Prostate gland (tissue), 2 donors: ENCODE results near the gene ARHGAP35. TPM values are rescaled to one million over a fixed set of nuclear protein-coding genes. Genes with fewer than 3 reads are reported as not detected.

ENCODE experiments used
- DNase-seq: peaks from one replicate; pipeline ENCODE4 v3.0.0-alpha.2; 2019; ENCODE audit warnings: low spot score
- H3K27ac ChIP-seq, 2 donors: fragments of 200-600 bp; sonication (generic); 2 replicates each; pipeline ENCODE4 v1.5.1; 2017 to 2019
- H3K27me3 ChIP-seq: fragments of 200-600 bp; sonication (generic); replicated peaks from 2 replicates; pipeline ENCODE4 v1.5.1; 2019; ENCODE audit not compliant: insufficient read depth
- H3K36me3 ChIP-seq, 2 donors: fragments of 200-600 bp; sonication (generic); 1 replicate in 1 of 2; 2 replicates in 1 of 2; pipeline versions ENCODE4 v1.5.1 to v1.8.1; 2017 to 2019
- H3K4me1 ChIP-seq: fragments of 200-600 bp; sonication (generic); replicated peaks from 2 replicates; pipeline ENCODE4 v1.5.1; 2019
- H3K4me3 ChIP-seq, 2 donors: fragments of 200-600 bp; sonication (generic); 2 replicates each; pipeline ENCODE4 v1.5.1; 2017 to 2019
- H3K9me3 ChIP-seq: fragments of 200-600 bp; sonication (generic); 2 replicates; pipeline ENCODE4 v1.5.1; 2017
- POLR2A ChIP-seq: fragments of 450-650 bp; IDR thresholded peaks from one replicate; pipeline ENCODE4 v1.6.1; 2016; ENCODE audit warnings: antibody characterized with exemption, mild to moderate bottlenecking
- POLR2AphosphoS5 ChIP-seq: sonication (generic); formaldehyde crosslinking; IDR thresholded peaks from one replicate; pipeline ENCODE4 v1.6.1; 2017; ENCODE audit warnings: antibody characterized with exemption
- WGBS: methylation state at CpG from one replicate; pipeline ENCODE4 v1.1.5; 2018; 5-methylcytosine and 5-hydroxymethylcytosine counted together
- intact Hi-C: fragments of 100-400 bp; cut with DNase I; formaldehyde crosslinking; loops from one replicate; pipeline ENCODE4 v1.14.2; 2022
- total RNA-seq, 2 donors: library from RNA; depleted of rRNA; stranded (reverse); fragments of >200 nt; gene quantifications; one replicate each; pipeline ENCODE4 v1.1.0, GENCODE V29; 2016
- TF ChIP-seq, protein P1 (sequence below), 4 experiments: fragments of 200-600 bp in 2 of 4; fragments of 450-650 bp in 2 of 4; sonication (generic) in 2 of 4; IDR thresholded peaks; 1 replicate in 3 of 4; 2 replicates in 1 of 4; pipeline ENCODE4 v1.5.1; 2016 to 2019; ENCODE audit warnings: antibody characterized with exemption in 4 of 4, mild to moderate bottlenecking in 2 of 4, moderate library complexity in 2 of 4

The ARHGAP35 gene
- total RNA-seq, 2 donors from 2014 or later = 56.3 to 75.0 TPM

DNA sequence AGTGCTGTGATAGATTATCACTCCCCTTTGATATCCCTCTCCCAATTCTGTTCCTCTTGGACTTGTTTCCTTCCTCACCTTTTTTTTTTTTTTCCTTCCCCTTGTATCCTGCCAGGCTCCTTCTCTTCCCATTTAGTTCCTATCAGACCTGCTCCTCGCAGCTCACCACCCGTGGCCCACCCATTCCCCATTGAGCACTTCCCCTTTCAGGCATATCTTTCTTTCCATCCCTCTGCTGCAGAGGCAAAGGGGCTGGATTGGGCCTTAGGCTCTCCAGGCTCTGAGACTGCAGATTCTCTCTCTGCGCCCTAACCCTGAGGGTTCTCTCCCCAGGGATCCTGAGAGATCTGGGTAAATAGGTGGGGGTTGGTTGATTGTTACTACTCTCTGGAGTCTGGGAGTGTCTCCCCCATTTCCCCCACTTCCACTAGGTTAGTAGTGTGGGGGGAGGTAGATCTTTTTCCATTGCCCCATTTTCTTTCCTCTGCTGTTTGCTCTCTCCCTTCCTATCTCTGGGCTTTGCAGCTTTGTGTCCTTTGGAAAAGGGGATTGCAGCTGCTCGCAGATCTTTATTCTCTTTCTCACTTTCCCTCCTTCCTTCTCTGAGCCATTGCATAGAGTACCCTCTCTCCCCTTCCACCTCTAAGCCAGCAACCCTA is 2.3 kb downstream of the ARHGAP35 start:
- no peak for DNase-seq
- intact Hi-C loops = loop anchor here (5.0 kb wide), 2 partner anchors 114 to 244 kb away; no protein-coding TSS in a partner anchor
- TF ChIP-seq, protein P1, sequence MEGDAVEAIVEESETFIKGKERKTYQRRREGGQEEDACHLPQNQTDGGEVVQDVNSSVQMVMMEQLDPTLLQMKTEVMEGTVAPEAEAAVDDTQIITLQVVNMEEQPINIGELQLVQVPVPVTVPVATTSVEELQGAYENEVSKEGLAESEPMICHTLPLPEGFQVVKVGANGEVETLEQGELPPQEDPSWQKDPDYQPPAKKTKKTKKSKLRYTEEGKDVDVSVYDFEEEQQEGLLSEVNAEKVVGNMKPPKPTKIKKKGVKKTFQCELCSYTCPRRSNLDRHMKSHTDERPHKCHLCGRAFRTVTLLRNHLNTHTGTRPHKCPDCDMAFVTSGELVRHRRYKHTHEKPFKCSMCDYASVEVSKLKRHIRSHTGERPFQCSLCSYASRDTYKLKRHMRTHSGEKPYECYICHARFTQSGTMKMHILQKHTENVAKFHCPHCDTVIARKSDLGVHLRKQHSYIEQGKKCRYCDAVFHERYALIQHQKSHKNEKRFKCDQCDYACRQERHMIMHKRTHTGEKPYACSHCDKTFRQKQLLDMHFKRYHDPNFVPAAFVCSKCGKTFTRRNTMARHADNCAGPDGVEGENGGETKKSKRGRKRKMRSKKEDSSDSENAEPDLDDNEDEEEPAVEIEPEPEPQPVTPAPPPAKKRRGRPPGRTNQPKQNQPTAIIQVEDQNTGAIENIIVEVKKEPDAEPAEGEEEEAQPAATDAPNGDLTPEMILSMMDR (IDR thresholded peaks at IDR 0.05) = no peak
- TF ChIP-seq POLR2AphosphoS5 (no peak), POLR2A (no peak)
- Histone ChIP-seq H3K4me1 (peaks cover 21% of the 10 kb centered on the region), H3K27ac (peak overlapping the region; percentile 95 to 98), H3K36me3 (no peaks in the 10 kb centered on the region), H3K27me3 (no peaks in the 10 kb centered on the region), H3K9me3 (no peaks in the 10 kb centered on the region), H3K4me3 (peak overlapping the region; percentile 92 to 99)
- 30% methylated on average over 4 of the region's 4 CpGs for WGBS

DNA sequence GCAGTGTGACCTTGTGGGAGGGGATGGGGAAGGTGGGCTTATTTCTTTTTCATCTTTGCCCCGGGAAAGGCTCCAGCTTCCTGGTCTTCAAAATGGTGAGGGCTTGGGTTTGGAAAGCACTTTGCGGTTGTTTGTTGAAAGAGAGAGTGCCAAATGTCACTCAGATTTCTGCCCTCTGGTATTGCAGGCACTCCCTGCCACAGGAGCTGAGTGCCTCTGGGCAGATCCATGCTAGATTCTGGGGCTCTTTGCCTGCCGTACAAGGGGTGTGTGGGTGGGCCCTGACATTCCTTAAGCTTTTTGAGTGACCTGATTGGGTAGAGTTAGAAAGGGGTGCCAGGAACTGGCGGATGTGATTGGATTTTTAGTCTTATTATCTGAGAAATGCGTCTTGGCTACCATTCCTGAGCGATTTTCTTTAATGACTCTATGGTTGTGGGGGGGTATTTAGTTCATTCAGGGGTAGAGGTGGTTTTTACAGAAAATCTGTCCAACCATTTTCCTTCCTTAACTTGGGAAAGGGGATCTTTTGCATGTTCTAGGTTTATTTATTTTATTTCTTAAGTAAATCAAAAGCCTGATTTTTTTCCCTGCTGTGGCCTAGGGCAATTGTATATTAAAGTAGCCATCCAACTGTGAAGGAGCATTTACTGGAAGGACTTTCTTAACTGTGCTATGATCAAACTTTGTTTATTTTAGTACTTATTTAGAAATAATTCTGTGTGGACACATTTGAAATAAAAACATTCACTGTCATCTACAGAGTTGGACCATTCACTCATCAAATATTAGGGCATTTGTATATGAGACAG is 3.2 kb downstream of the ARHGAP35 start:
- H3K27ac ChIP-seq = peak overlapping the region; percentile 95 to 98
- H3K27me3 ChIP-seq = no peaks in the 10 kb centered on the region
- H3K4me3 ChIP-seq = peak overlapping the region; percentile 1 to 99
- H3K36me3 ChIP-seq = no peaks in the 10 kb centered on the region
- TF ChIP-seq POLR2AphosphoS5 = peak; percentile 46
- TF ChIP-seq, protein P1 (IDR thresholded peaks at IDR 0.05) = no peak
- WGBS = 18% methylated on average over 6 of the region's 6 CpGs
- no peaks in the 10 kb centered on the region for H3K9me3 ChIP-seq
- intact Hi-C loops = loop anchor here (5.0 kb wide), 2 partner anchors 113 to 243 kb away; no protein-coding TSS in a partner anchor
- DNase-seq = peak; percentile 65
- peaks cover 21% of the 10 kb centered on the region for H3K4me1 ChIP-seq

DNA sequence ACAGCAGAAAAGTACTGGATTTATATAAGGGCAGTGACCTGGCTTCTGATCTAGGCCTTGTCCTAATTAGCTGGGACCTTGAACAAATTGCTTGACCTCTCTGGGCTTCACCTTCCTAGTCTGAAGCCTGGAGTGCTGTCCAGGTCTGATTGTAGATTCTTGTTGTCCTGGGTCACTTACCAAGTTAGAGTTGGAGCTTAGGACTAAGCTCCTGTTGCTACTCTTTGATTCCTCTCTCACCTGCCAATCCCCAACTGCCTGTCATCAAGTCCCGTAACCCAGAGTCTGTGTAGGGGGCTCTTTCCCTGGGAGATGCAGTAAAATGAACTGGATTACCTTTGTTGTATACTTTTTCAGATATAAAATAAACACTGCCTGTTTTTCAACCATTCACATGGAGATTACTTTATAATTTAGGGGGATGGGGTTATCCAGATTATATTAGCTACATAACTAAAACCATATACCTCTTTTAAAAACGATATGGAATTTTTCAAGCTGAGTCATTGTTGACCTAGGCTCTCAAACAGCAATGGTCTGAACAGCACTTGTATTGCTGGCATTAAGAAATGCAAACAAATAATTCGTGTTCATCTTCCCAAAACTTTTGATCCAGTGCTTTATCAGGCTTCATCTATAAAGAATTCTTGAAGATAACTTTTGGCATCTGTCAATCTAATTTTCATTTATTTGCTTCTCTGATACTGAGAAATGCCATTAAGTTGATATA is 5.8 kb downstream of the ARHGAP35 start:
- peaks cover 24% of the 10 kb centered on the region for H3K4me1 ChIP-seq
- no peaks in the 10 kb centered on the region for H3K9me3 ChIP-seq
- intact Hi-C loops = no loop called here
- TF ChIP-seq, protein P1 (IDR thresholded peaks at IDR 0.05) = no peak
- TF ChIP-seq POLR2AphosphoS5 = peak; percentile 10
- WGBS = 36% methylated on average over 3 of the region's 3 CpGs
- peak overlapping the region in 1 of 2 donors; percentile 12 for H3K27ac ChIP-seq
- no peak for DNase-seq
- no peaks in the 10 kb centered on the region for H3K27me3 ChIP-seq
- H3K36me3 ChIP-seq = no peaks in the 10 kb centered on the region
- no peak overlapping the region for H3K4me3 ChIP-seq

DNA sequence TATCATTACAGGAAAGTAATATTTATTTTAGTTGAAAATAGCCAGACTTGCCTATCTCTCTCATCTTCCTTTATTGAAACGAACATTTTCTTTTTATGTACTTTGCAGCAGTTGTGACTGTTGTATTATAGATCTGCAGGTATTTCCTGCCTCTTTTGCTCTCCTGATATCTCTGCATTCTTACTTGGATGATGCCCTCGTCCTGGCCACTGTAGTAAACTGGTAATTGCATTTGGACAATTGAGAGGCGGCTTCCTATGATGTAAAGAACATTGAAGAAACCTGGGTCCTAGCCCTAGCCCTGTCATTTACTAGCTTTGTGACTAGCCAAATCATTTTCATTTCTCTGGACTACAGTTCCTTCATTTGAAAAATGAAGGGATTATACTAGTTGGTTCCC is 6.4 kb downstream of the ARHGAP35 start:
- intact Hi-C loops = no loop called here
- Histone ChIP-seq H3K27me3 (no peaks in the 10 kb centered on the region), H3K36me3 (no peaks in the 10 kb centered on the region), H3K9me3 (no peaks in the 10 kb centered on the region), H3K27ac (no peak overlapping the region), H3K4me1 (peaks cover 24% of the 10 kb centered on the region), H3K4me3 (no peak overlapping the region)
- no peak for DNase-seq
- no peak for TF ChIP-seq POLR2AphosphoS5
- TF ChIP-seq, protein P1 (IDR thresholded peaks at IDR 0.05) = no peak
- WGBS = 33% methylated on average over 3 of the region's 3 CpGs
